Measurements from ENCODE around the gene CTBP2.
"Not testable (repeated sequence)": the region's sequence is repeated elsewhere in the genome, so short reads cannot be mapped to it uniquely, and the experiment has no call there.

CTBP2 gene

GRCh38 chr10:125083576-125083920 is 76.8 kb downstream of the CTBP2 start:
- DNase-seq: no peak
- no peak overlapping the region for H3K4me3 ChIP-seq (ENCODE audit: low read length)
- no peaks in the 10 kb centered on the region for H3K36me3 ChIP-seq (replicated peaks; ENCODE audit: insufficient read depth, low read length)
- H3K9me3 ChIP-seq (replicated peaks; ENCODE audit: insufficient read depth, low read length): no peaks in the 10 kb centered on the region
- no peaks in the 10 kb centered on the region for H3K9me2 ChIP-seq (replicated peaks; ENCODE audit: insufficient read depth, low read length)
- no peaks in the 10 kb centered on the region for H3F3A ChIP-seq (ENCODE audit: insufficient read depth, low read length)
- no peaks in the 10 kb centered on the region for H4K20me1 ChIP-seq (ENCODE audit: insufficient read depth, low read length)
- no peak for TF ChIP-seq EZH2 (optimal IDR thresholded peaks at IDR 0.05; ENCODE audit: low read depth, low read length)
- no peak for TF ChIP-seq CTCF (IDR thresholded peaks at IDR 0.05; ENCODE audit: low read length)
- no peak for TF ChIP-seq EZH2phosphoT487 (IDR thresholded peaks at IDR 0.05; ENCODE audit: low read length)
- no peak overlapping the region for H2AFZ ChIP-seq (ENCODE audit: low read length)
- H3K4me2 ChIP-seq (ENCODE audit: low read depth, low read length): no peak overlapping the region
- no peaks in the 10 kb centered on the region for H3K79me2 ChIP-seq (ENCODE audit: low read length)
- H3K9ac ChIP-seq (ENCODE audit: low read length): no peak overlapping the region
- H3K27ac ChIP-seq (ENCODE audit: low read length): no peak overlapping the region
- H3K4me1 ChIP-seq (ENCODE audit: low read length): no peaks in the 10 kb centered on the region
- H3K27me3 ChIP-seq (replicated peaks; ENCODE audit: insufficient read depth, low read length): peaks cover 97% of the 10 kb centered on the region

DNA sequence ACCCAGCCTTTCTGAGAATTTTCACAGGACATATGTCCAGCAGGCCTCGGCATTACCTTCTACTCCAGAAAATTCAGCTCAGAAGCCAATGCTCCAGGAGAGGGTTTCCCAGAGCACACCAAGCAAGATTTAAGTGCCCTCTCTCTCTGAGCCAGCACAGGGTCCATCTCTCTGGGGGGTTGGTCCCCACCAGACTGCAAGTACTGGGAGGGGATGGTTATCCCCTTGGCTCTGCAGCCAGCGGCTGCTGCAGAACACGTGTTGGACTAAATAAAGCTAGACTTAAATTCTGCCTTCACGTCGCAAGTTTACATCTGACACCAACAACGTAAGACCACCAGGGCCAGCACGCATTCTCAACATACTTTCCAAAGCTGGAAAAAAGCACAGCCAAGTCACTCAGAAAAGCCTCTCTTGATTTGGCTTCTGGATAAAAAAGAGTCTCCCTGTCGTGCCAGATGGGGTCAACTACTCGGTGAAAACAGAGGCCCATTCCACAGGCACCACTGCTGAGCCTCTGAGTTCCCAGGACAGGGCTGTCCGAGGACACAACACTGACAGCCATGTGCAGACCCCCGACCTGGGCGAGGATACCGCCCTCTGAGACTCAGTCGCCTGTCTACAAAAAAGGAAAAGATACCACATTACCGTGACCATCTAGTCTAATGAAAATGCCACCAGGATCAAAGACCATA is 77.3 kb downstream of the CTBP2 start:
- no peak for TF ChIP-seq EZH2 (optimal IDR thresholded peaks at IDR 0.05; ENCODE audit: low read depth, low read length)
- no peak for TF ChIP-seq EZH2phosphoT487 (IDR thresholded peaks at IDR 0.05; ENCODE audit: low read length)
- no peak for TF ChIP-seq CTCF (IDR thresholded peaks at IDR 0.05; ENCODE audit: low read length)
- Histone ChIP-seq H3K27ac (ENCODE audit: low read length) (no peak overlapping the region), H3K9ac (ENCODE audit: low read length) (no peak overlapping the region), H3F3A (ENCODE audit: insufficient read depth, low read length) (no peaks in the 10 kb centered on the region), H3K27me3 (replicated peaks; ENCODE audit: insufficient read depth, low read length) (peaks cover 97% of the 10 kb centered on the region), H3K4me1 (ENCODE audit: low read length) (no peaks in the 10 kb centered on the region), H3K4me3 (ENCODE audit: low read length) (no peak overlapping the region), H2AFZ (ENCODE audit: low read length) (no peak overlapping the region), H3K9me3 (replicated peaks; ENCODE audit: insufficient read depth, low read length) (no peaks in the 10 kb centered on the region), H3K36me3 (replicated peaks; ENCODE audit: insufficient read depth, low read length) (no peaks in the 10 kb centered on the region), H3K9me2 (replicated peaks; ENCODE audit: insufficient read depth, low read length) (no peaks in the 10 kb centered on the region), H3K4me2 (ENCODE audit: low read depth, low read length) (no peak overlapping the region), H4K20me1 (ENCODE audit: insufficient read depth, low read length) (no peaks in the 10 kb centered on the region), H3K79me2 (ENCODE audit: low read length) (no peaks in the 10 kb centered on the region)
- DNase-seq: no peak

DNA sequence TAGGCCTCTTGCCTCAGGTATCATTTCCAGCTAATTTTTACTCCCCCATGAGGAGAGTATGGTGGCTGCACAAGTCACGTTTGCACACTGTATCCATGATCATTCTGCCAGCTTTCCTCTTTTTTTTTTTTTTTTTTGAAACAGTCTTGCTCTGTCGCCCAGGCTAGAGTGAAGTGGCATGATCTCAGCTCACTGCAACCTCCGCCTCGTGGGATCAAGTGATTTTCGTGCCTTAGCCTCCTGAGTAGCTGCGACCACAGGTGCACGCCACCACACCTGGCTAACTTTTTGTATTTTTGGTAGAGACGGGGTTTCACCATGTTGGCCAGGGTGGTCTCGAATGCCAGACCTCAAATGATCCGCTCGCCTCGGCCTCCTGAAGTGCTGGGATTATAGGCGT is 77.9 kb downstream of the CTBP2 start:
- not testable (repeated sequence) for H3K9me3 ChIP-seq (replicated peaks; ENCODE audit: insufficient read depth, low read length); H3K79me2 ChIP-seq (ENCODE audit: low read length); H4K20me1 ChIP-seq (ENCODE audit: insufficient read depth, low read length); H3K36me3 ChIP-seq (replicated peaks; ENCODE audit: insufficient read depth, low read length); H3K9me2 ChIP-seq (replicated peaks; ENCODE audit: insufficient read depth, low read length); H3K4me2 ChIP-seq (ENCODE audit: low read depth, low read length); H2AFZ ChIP-seq (ENCODE audit: low read length); H3K9ac ChIP-seq (ENCODE audit: low read length); DNase-seq; H3K4me3 ChIP-seq (ENCODE audit: low read length); H3F3A ChIP-seq (ENCODE audit: insufficient read depth, low read length); H3K27ac ChIP-seq (ENCODE audit: low read length); H3K4me1 ChIP-seq (ENCODE audit: low read length)
- peaks cover 97% of the 10 kb centered on the region for H3K27me3 ChIP-seq (replicated peaks; ENCODE audit: insufficient read depth, low read length)

DNA sequence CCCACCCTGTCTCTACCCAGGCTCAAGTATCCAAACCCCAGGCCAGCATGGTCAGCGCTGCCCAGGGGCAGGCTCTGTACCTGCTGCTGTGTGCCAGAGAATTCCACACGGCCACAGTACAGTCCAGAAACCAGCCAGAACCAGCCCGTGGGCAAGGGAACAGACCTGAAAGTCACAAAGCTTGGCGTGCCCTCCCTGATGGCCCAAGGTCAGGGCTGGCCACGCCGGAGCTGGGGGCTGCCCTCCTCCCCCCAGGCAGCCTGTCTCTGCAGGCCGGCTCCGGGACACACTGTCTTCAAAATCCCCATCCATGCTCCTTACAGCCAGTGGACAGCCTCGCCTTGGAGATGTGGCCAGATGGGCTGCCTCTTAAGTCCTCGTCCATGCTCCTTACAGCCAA is 78.4 kb downstream of the CTBP2 start:
- DNase-seq: no peak
- Histone ChIP-seq H3K27ac (ENCODE audit: low read length) (no peak overlapping the region), H3K27me3 (replicated peaks; ENCODE audit: insufficient read depth, low read length) (peaks cover 98% of the 10 kb centered on the region), H3K9me2 (replicated peaks; ENCODE audit: insufficient read depth, low read length) (no peaks in the 10 kb centered on the region), H3K4me1 (ENCODE audit: low read length) (no peaks in the 10 kb centered on the region), H3K9me3 (replicated peaks; ENCODE audit: insufficient read depth, low read length) (no peaks in the 10 kb centered on the region), H3K4me3 (ENCODE audit: low read length) (no peak overlapping the region), H3K36me3 (replicated peaks; ENCODE audit: insufficient read depth, low read length) (no peaks in the 10 kb centered on the region), H3K9ac (ENCODE audit: low read length) (no peak overlapping the region), H4K20me1 (ENCODE audit: insufficient read depth, low read length) (no peaks in the 10 kb centered on the region), H3F3A (ENCODE audit: insufficient read depth, low read length) (no peaks in the 10 kb centered on the region), H3K4me2 (ENCODE audit: low read depth, low read length) (no peak overlapping the region), H3K79me2 (ENCODE audit: low read length) (no peaks in the 10 kb centered on the region), H2AFZ (ENCODE audit: low read length) (no peak overlapping the region)
- no peak for TF ChIP-seq CTCF (IDR thresholded peaks at IDR 0.05; ENCODE audit: low read length)
- TF ChIP-seq EZH2 (optimal IDR thresholded peaks at IDR 0.05; ENCODE audit: low read depth, low read length): no peak
- TF ChIP-seq EZH2phosphoT487 (IDR thresholded peaks at IDR 0.05; ENCODE audit: low read length): no peak

Data from MM.1S (cell line).